GM19438 (cell line): Measurements from ENCODE around the gene PCDHA1.
"Not testable (repeated sequence)": the region's sequence is repeated elsewhere in the genome, so short reads cannot be mapped to it uniquely, and the experiment has no call there.

ENCODE experiments used
- ATAC-seq: cut with Tn5 transposase; IDR thresholded peaks from one replicate; pipeline ENCODE4 v1.9.1; 2021; ENCODE audit warnings: low read depth; ENCODE audit not compliant: unreplicated experiment

PCDHA1 gene

DNA sequence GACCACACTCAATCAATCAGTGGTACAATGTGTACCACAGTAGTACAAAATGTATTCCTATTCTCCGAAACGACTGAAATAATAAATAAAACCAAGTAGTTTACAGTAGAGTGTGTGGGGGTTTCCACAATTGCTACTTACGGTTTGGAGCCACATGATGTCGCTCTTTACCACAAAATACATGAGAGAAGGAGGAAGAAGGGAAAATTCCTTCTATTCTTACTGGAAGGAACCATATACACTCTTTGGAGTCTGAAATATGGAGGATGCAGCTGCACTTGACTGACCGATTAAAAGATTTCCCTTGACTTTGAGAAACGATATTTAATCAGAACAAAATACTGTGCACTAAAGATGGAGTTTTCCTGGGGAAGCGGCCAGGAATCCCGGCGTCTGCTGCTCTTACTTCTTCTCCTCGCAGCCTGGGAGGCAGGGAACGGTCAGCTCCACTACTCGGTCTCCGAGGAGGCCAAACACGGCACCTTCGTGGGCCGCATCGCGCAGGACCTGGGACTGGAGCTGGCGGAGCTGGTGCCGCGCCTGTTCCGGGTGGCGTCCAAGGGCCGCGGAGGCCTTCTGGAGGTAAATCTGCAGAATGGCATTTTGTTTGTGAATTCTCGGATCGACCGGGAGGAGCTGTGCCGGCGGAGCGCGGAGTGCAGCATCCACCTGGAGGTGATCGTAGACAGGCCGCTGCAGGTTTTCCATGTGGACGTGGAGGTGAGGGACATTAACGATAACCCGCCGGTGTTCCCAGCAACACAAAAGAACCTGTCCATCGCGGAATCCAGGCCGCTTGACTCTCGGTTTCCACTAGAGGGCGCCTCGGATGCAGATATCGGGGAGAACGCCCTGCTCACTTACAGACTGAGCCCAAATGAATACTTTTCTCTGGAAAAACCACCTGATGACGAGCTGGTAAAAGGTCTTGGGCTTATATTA is 21.2 kb downstream of the PCDHA1 start, which contains the start of gene PCDHA4:
TSS of gene PCDHA4 (plus strand) at position 235 of the 942 bp plus-strand sequence.
- no peak for ATAC-seq

DNA sequence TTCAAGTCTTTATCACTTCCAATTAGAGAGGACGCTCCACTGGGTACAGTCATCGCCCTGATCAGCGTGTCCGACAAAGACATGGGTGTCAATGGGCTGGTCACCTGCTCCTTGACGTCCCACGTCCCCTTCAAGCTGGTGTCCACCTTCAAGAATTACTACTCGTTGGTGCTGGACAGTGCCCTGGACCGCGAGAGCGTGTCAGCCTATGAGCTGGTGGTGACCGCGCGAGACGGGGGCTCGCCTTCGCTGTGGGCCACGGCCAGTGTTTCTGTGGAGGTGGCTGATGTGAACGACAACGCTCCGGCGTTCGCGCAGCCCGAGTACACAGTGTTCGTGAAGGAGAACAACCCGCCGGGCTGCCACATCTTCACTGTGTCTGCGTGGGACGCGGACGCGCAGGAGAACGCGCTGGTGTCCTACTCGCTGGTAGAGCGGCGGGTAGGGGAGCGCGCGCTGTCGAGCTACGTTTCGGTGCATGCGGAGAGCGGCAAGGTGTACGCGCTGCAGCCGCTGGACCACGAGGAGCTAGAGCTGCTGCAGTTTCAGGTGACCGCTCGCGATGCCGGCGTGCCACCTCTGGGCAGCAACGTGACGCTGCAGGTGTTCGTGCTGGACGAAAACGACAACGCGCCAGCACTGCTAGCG is 22.4 kb downstream of the PCDHA1 start:
- ATAC-seq = not testable (repeated sequence)

DNA sequence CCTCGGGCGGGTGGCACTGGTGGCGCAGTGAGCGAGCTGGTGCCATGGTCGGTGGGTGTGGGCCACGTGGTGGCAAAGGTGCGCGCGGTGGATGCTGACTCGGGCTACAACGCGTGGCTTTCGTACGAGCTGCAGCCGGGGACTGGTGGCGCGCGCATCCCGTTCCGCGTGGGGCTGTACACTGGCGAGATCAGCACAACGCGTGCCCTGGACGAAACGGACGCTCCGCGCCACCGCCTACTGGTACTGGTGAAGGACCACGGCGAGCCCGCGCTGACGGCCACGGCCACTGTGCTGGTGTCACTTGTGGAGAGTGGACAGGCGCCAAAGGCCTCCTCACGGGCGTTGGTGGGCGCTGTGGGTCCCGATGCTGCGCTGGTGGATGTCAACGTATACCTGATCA is 22.9 kb downstream of the PCDHA1 start:
- ATAC-seq = no peak

DNA sequence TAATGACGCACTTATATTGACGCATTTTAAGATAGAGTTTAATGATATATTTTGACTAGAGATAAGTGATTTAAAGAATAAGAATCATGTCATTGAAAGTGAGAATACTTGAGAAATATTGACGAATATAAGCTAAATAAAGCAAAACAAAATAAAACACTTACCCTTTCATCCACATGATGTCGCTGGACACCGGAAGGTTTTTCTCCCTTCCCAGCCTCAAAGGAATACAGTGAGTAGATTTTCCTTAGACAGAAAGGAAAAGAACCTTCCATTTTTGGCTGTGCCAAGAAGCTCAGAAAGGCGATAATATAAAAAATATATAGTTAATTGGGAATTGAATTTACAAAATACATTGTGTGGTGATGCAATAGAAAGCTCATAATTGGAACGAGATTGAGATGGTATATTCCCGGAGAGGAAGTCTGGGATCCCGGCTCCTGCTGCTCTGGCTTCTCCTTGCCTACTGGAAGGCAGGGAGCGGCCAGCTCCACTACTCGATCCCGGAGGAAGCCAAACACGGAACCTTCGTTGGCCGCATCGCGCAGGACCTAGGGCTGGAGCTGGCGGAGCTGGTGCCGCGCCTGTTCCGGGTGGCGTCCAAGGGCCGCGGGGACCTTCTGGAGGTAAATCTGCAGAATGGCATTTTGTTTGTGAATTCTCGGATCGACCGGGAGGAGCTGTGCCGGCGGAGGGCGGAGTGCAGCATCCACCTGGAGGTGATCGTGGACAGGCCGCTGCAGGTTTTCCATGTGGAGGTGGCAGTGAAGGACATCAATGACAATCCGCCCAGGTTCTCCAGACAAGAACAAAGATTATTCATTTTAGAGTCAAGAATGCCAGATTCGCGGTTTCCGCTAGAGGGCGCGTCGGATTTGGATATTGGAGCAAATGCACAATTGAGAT is 35.7 kb downstream of the PCDHA1 start, which contains the start of gene PCDHA5:
TSS of gene PCDHA5 (plus strand) at position 239 of the 906 bp plus-strand sequence.
- no peak for ATAC-seq

DNA sequence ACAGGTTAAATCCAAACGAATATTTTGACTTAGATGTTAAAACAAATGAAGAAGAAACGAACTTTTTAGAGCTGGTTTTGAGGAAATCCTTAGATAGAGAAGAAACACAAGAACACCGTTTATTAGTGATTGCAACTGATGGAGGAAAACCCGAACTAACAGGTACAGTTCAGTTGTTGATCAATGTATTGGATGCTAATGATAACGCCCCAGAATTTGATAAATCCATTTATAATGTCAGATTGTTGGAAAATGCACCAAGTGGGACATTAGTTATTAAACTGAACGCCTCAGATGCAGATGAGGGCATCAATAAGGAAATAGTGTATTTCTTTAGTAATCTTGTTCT is 36.3 kb downstream of the PCDHA1 start:
- ATAC-seq = no peak

DNA sequence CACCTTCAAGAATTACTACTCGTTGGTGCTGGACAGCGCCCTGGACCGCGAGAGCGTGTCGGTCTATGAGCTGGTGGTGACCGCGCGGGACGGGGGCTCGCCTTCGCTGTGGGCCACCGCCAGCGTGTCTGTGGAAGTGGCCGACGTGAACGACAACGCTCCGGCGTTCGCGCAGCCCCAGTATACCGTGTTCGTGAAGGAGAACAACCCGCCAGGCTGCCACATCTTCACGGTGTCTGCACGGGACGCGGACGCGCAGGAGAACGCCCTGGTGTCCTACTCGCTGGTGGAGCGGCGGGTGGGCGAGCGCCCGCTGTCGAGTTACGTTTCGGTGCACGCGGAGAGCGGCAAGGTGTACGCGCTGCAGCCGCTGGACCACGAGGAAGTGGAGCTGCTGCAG is 37.0 kb downstream of the PCDHA1 start:
- not testable (repeated sequence) for ATAC-seq

DNA sequence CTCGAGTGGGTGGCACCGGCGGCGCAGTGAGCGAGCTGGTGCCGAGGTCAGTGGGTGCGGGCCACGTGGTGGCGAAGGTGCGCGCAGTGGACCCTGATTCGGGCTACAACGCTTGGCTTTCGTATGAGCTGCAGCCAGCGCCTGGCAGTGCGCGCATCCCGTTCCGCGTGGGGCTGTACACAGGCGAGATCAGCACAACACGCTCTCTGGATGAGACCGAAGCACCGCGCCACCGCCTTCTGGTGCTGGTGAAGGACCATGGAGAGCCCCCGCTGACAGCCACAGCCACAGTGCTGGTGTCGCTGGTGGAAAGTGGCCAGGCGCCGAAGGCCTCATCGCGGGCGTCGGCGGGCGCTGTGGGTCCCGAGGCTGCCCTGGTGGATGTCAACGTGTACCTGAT is 37.5 kb downstream of the PCDHA1 start:
- no peak for ATAC-seq

DNA sequence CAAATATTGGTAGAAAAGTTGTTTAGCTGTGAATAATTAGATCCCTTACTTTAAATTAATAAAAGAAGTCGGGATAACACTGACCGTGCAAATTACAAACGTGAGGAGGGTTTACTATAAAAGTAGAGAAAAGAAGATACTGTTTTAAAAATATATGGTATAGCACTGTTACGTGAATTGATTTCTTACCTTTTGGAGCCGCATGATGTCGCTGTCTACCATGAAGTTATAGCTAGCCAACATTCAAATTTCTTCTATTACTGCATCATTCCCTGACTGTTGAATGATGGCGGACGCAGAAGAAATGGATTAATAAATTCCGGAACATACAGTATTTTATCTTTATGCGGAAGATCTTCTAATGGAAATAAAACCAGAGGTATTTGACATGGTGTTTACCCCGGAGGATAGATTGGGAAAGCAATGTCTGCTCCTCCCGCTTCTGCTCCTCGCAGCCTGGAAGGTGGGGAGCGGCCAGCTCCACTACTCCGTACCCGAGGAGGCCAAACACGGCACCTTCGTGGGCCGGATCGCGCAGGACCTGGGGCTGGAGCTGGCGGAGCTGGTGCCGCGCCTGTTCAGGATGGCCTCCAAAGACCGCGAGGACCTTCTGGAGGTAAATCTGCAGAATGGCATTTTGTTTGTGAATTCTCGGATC is 41.9 kb downstream of the PCDHA1 start, which contains the start of gene PCDHA6:
TSS of gene PCDHA6 (plus strand) at position 257 of the 658 bp plus-strand sequence. CDS start at position 389, 132 bp downstream.
- no peak for ATAC-seq

DNA sequence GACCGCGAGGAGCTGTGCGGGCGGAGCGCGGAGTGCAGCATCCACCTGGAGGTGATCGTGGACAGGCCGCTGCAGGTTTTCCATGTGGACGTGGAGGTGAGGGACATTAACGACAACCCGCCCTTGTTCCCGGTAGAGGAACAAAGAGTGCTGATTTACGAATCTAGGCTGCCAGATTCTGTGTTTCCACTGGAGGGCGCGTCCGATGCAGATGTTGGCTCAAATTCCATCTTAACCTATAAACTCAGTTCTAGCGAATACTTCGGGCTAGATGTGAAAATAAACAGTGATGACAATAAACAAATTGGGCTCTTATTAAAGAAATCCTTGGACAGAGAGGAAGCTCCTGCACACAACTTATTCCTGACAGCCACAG is 42.4 kb downstream of the PCDHA1 start:
- ATAC-seq = no peak

DNA sequence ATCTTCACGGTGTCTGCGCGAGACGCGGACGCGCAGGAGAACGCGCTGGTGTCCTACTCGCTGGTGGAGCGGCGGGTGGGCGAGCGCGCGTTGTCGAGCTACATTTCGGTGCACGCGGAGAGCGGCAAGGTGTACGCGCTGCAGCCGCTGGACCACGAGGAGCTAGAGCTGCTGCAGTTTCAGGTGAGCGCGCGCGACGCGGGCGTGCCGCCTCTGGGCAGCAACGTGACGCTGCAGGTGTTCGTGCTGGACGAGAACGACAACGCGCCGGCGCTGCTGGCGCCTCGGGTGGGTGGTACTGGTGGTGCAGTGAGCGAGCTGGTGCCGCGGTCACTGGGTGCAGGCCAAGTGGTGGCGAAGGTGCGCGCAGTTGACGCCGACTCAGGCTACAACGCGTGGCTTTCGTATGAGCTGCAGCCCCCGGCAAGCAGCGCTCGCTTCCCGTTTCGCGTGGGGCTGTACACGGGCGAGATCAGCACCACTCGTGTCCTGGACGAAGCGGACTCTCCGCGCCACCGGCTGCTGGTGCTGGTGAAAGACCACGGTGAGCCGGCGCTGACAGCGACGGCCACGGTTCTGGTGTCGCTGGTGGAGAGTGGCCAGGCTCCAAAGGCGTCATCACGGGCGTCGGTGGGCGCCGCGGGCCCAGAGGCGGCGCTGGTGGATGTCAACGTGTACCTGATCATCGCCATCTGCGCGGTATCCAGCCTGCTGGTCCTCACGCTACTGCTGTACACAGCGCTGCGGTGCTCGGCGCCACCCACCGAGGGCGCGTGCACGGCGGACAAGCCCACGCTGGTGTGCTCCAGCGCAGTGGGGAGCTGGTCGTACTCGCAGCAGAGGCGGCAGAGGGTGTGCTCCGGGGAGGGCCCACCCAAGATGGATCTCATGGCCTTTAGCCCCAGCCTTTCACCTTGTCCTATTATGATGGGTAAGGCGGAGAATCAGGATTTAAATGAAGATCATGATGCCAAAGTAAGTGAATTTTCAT is 43.9 kb downstream of the PCDHA1 start:
- ATAC-seq = not testable (repeated sequence)

DNA sequence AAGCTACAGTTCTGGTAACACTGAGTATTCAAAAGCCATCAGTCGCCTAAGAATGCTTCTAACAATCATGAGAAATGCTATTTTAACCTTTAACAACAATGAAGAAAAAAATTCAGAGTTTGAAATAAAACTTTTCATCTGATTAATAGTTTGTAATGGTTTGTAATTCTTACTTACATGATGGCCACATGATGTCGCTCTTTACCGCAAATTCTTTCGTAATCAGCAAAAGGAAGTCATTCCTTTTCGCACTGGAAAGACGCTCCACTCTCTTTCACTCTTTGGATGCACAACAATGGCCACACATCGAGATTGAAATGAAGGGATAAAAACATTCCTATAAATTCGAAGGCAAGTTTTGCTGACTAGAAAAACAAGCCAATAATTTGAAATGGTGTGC is 48.1 kb downstream of the PCDHA1 start, which contains the start of gene PCDHA7:
TSS of gene PCDHA7 (plus strand) at position 277 of the 400 bp plus-strand sequence. CDS start at position 392, 115 bp downstream.
- ATAC-seq = no peak

DNA sequence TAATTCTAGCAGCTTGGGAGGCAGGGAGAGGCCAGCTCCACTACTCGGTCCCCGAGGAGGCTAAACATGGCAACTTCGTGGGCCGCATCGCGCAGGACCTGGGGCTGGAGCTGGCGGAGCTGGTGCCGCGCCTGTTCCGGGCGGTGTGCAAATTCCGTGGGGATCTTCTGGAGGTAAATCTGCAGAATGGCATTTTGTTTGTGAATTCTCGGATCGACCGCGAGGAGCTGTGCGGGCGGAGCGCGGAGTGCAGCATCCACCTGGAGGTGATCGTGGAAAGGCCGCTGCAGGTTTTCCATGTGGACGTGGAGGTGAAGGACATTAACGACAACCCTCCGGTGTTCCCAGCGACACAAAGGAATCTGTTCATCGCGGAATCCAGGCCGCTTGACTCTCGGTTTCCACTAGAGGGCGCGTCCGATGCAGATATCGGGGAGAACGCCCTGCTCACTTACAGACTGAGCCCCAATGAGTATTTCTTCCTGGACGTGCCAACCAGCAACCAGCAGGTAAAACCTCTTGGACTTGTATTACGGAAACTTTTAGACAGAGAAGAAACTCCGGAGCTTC is 48.6 kb downstream of the PCDHA1 start:
- ATAC-seq = not testable (repeated sequence)

DNA sequence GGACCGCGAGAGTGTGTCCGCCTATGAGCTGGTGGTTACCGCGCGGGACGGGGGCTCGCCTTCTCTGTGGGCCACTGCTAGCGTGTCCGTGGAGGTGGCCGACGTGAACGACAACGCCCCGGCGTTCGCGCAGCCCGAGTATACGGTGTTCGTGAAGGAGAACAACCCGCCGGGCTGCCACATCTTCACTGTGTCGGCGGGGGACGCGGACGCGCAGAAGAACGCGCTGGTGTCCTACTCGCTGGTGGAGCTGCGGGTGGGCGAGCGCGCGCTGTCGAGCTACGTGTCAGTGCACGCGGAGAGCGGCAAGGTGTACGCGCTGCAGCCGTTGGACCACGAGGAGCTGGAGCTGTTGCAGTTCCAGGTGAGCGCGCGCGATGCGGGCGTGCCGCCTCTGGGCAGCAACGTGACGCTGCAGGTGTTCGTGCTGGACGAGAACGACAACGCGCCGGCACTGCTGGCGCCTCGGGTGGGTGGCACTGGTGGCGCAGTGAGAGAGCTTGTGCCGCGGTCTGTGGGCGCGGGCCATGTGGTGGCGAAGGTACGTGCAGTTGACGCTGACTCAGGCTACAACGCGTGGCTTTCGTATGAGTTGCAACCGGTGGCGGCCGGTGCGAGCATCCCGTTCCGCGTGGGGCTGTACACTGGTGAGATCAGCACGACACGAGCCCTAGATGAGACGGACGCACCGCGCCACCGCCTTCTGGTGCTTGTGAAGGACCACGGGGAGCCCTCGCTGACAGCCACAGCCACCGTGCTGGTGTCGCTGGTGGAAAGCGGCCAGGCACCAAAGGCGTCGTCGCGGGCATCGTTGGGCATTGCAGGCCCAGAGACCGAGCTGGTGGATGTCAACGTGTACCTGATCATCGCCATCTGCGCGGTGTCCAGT is 49.9 kb downstream of the PCDHA1 start:
- no peak for ATAC-seq

DNA sequence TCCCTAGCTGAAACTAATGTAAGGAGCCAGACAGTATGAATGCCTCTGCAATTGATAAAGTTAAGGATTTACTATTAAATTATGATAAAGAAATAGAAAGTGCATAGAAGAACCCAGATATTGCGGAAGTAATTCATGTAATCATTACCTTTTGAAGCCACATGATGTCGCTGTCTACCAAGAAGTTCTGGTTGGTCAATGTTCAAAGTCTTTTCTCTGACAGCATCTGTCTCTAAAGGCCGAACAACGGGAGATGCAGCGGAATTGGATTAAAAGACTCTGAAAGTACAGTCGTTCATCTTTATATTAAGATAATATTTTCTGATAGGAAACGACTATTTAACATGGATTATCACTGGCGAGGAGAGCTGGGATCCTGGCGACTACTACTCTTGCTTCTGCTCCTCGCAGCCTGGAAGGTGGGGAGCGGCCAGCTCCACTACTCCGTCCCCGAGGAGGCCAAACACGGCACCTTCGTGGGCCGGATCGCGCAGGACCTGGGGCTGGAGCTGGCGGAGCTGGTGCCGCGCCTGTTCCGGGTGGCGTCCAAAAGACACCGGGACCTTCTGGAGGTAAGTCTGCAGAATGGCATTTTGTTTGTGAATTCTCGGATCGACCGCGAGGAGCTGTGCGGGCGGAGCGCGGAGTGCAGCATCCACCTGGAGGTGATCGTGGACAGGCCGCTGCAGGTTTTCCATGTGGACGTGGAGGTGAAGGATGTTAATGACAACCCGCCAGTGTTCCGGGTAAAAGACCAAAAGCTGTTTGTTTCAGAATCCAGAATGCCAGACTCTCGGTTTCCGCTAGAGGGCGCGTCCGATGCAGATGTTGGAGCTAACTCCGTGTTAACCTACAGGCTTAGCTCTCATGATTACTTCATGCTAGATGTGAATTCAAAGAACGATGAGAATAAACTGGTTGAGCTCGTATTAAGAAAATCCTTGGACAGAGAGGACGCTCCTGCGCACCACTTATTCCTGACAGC is 55.3 kb downstream of the PCDHA1 start, which contains the start of gene PCDHA8:
TSS of gene PCDHA8 (plus strand) at position 210 of the 985 bp plus-strand sequence. CDS start at position 345, 135 bp downstream.
- ATAC-seq = no peak

DNA sequence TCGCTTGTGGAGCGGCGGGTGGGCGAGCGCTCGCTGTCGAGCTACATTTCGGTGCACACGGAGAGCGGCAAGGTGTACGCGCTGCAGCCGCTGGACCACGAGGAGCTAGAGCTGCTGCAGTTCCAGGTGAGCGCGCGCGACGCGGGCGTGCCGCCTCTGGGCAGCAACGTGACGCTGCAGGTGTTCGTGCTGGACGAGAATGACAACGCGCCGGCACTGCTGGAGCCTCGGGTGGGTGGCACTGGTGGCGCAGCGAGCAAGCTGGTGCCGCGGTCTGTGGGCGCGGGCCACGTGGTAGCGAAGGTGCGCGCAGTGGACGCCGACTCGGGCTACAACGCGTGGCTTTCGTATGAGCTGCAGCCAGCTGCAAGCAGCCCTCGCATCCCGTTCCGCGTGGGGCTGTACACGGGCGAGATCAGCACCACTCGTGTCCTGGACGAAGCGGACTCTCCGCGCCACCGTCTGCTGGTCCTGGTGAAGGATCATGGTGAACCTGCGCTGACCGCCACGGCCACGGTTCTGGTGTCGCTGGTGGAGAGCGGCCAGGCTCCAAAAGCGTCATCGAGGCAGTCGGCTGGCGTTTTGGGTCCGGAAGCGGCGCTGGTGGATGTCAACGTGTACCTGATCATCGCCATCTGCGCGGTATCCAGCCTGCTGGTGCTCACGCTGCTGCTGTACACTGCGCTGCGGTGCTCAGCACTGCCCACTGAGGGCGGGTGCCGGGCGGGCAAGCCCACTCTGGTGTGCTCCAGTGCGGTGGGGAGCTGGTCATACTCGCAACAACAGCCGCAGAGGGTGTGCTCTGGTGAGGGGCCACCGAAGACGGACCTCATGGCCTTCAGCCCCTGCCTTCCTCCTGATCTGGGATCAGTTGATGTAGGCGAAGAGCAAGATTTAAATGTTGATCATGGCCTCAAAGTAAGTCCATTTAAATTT is 57.1 kb downstream of the PCDHA1 start:
- ATAC-seq = no peak
